Ovary (tissue), 9 donors: ENCODE results near the gene PSMG3. TPM values are rescaled to one million over a fixed set of nuclear protein-coding genes. Genes with fewer than 3 reads are reported as not detected.

ENCODE experiments used
- DNase-seq, 5 donors: peaks; one replicate each; pipeline ENCODE4 v3.0.0-alpha.2; 2019 to 2020
- H3K27ac ChIP-seq, 2 donors: fragments of 200-600 bp; one replicate each; pipeline versions ENCODE4 v1.5.1 to v1.8.0; 2019 to 2022
- H3K27me3 ChIP-seq: fragments of 200-600 bp; one replicate; pipeline ENCODE4 v1.8.0; 2022
- H3K36me3 ChIP-seq: fragments of 200-600 bp; sonication (generic); one replicate; pipeline ENCODE4 v1.5.1; 2019
- H3K4me1 ChIP-seq: one replicate; pipeline ENCODE4 v1.8.1; 2013; ENCODE audit warnings: mild to moderate bottlenecking, moderate library complexity; ENCODE audit not compliant: insufficient read depth
- H3K4me3 ChIP-seq: fragments of 200-600 bp; sonication (generic); one replicate; pipeline ENCODE4 v1.5.1; 2017
- H3K9me3 ChIP-seq, 2 donors: fragments of 200-600 bp in 1 of 2; sonication (generic) in 1 of 2; one replicate each; pipeline versions ENCODE4 v1.5.1 to v1.8.1; 2013 to 2019; ENCODE audit warnings: mild to moderate bottlenecking in 1 of 2, moderate library complexity in 1 of 2
- CTCF ChIP-seq, 3 donors: fragments of 450-650 bp in 2 of 3; fragments of 200-600 bp in 1 of 3; IDR thresholded peaks; one replicate each; pipeline versions ENCODE4 v1.5.1 to v1.8.0; 2016 to 2022; ENCODE audit warnings: antibody characterized with exemption in 3 of 3, mild to moderate bottlenecking in 1 of 3
- EP300 ChIP-seq: sonication (generic); formaldehyde crosslinking; IDR thresholded peaks from one replicate; pipeline ENCODE4 v1.6.1; 2017; ENCODE audit warnings: antibody characterized with exemption
- POLR2A ChIP-seq: fragments of 450-650 bp; IDR thresholded peaks from one replicate; pipeline ENCODE4 v1.6.1; 2017; ENCODE audit warnings: antibody characterized with exemption, mild to moderate bottlenecking, moderate library complexity
- WGBS, 3 donors: extraction: QIAGEN DNeasy Blood & Tissue Kit in 1 of 3; methylation state at CpG; one replicate each; pipeline versions ENCODE4 v1.1.5 to v1.1.7; 2013 to 2017; 5-methylcytosine and 5-hydroxymethylcytosine counted together
- intact Hi-C, 4 donors: fragments of 100-400 bp; cut with DNase I; formaldehyde crosslinking; loops; one replicate each; pipeline versions ENCODE4 v1.11.0 to v1.15.1; 2022 to 2023
- polyA plus RNA-seq, 2 donors: library from polyadenylated mRNA; stranded (reverse); fragments of 200-250 nt in 1 of 2; fragments of 350-450 nt in 1 of 2; fragmentation: Illumina TruSeq in 1 of 2; extraction: RNeasy Lipid Tissue Mini Kit (QIAGEN cat#74804) in 1 of 2; gene quantifications; one replicate each; pipeline ENCODE4 v1.2.3, GENCODE V29; 2013 to 2014
- total RNA-seq, 7 donors: library from RNA; depleted of rRNA in 2 of 7; stranded (reverse); fragments of >200 nt in 2 of 7; fragmentation: NEBNext Ultra II Directional in 3 of 7; extraction: Animal tissue kit (Norgen Biotek cat#: 25700) in 3 of 7; gene quantifications; one replicate each; pipeline versions ENCODE4 v1.1.0 to v1.2.4, GENCODE V29; 2016 to 2023
- donor health status: DM: no; HTN: no; CAD: no; lungs with moderate emphysema.
- donor health status: DM: no; HTN: no; CAD: no.
- donor health status: Bipolar disorder and iron deficiency.
- donor health status: DM: yes; HTN: yes; CAD: no.
- donor health status: DM: no; HTN: no; CAD: no.
- donor health status: DM: yes; HTN: yes; CAD: no.

PSMG3 gene
- total and polyA plus RNA-seq, 9 donors = 12.7 to 34.5 (median 18.6) TPM

DNA sequence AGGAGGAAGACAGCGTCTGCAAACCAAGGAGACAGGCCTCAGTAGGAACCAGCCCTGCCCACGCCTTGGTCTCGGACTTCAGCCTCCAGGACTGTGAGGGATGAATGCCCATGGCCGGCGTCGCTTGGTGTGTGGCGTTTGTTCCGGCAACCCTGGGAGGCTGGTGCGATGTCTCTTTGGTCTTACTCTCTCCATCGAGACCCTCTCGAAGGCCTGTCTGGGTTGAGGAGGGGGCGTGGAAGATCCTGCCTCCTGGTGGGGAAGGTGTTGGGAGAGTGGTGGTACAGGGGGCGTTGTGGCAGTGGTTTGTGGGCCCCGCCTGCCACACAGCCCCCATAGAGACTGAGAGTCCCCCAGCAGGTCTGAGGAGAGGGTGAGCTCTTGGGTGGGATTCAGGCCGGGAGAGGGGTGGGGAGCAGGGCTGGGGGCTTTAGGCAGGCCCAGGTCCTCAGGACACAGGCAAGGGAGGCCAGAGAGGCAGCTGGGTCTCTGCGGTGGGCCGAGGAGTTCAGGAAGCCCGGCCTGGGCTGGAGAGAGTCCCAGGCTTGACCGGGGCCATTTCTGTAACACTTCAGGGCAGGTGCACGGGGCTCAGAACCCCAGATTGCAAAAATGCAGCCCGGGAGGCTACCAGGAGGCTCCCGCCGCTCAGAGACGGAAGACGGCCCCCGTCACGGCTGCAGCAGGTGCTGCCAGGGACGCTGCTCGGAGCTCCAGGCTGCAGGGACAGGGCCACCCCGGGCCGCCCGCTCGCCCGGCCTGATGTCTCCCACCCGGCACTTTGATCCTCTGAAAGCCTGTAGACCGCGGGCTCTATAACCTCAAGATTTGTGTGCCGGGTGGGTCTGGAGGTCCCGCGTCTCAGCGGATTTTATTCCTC lies 33.8 kb upstream of the PSMG3 start:
- no peak for DNase-seq
- TF ChIP-seq EP300 = no peak
- TF ChIP-seq CTCF (IDR thresholded peaks at IDR 0.05) = no peak
- TF ChIP-seq POLR2A = no peak
- no peaks in the 10 kb centered on the region for H3K9me3 ChIP-seq
- H3K36me3 ChIP-seq = no peaks in the 10 kb centered on the region
- no peaks in the 10 kb centered on the region for H3K4me1 ChIP-seq
- H3K27me3 ChIP-seq = no peaks in the 10 kb centered on the region
- intact Hi-C loops = loop anchor here in 1 of 4 donors (10.0 kb wide), 1 partner anchor 339 kb away; no protein-coding TSS in a partner anchor
- no peak overlapping the region for H3K4me3 ChIP-seq
- no peak overlapping the region for H3K27ac ChIP-seq
- 55 to 70% (median 56%) methylated on average over 41 of the region's 41 CpGs for WGBS, 3 donors

DNA sequence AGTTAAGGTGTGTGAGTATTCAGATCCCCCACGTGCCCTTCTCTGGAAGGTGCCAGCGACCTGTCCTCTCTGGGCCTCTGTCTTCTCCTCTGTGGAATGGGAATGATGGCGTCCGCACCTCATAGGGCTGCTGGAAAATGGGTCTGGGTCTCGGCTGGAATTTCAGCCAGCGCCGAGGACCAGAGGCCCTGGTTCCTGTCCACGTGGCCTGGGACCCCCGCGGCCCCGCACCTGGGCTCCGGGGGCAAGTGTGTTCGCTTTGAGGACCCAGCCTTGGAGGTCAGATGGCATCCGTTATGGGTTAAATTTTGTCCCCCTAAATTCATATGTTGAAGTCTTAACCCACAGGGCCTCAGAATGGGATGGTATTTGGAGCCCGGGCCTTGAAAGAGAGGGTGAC lies 32.6 kb upstream of the PSMG3 start:
- Histone ChIP-seq H3K9me3 (no peaks in the 10 kb centered on the region), H3K27ac (no peak overlapping the region), H3K36me3 (no peaks in the 10 kb centered on the region), H3K4me3 (no peak overlapping the region), H3K27me3 (no peaks in the 10 kb centered on the region), H3K4me1 (no peaks in the 10 kb centered on the region)
- intact Hi-C loops = loop anchor here in 1 of 4 donors (10.0 kb wide), 1 partner anchor 338 kb away; no protein-coding TSS in a partner anchor
- TF ChIP-seq POLR2A = no peak
- TF ChIP-seq EP300 = no peak
- DNase-seq = no peak
- 85 to 93% (median 91%) methylated on average over 15 of the region's 15 CpGs for WGBS, 3 donors

DNA sequence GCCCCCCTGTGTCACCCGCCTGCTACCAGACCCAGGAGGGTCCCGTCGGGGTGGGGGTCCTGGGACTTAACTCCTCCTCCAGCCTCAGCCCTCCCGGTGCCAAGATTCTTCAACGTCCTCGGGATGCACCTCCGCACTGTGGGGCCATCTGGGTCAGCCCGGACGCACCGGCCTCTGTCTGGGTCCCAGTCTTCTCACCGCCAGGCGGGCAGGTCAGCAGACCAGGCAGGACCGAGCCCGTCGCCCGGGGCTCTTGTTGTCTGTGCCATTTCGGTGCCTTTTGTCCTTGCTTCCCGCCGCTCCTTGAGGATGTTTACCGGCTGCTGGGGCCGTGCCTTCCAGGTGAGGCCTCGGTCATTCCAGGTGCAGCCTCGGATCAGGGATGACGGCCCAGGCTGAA lies 32.1 kb upstream of the PSMG3 start:
- H3K36me3 ChIP-seq = no peaks in the 10 kb centered on the region
- no peak overlapping the region for H3K4me3 ChIP-seq
- 70 to 77% (median 72%) methylated on average over 24 of the region's 24 CpGs for WGBS, 3 donors
- TF ChIP-seq EP300 (no peak), CTCF (IDR thresholded peaks at IDR 0.05) (no peak), POLR2A (no peak)
- H3K27me3 ChIP-seq = no peaks in the 10 kb centered on the region
- no peaks in the 10 kb centered on the region for H3K9me3 ChIP-seq
- H3K27ac ChIP-seq = no peak overlapping the region
- DNase-seq = no peak
- intact Hi-C loops = loop anchor here in 1 of 4 donors (10.0 kb wide), 1 partner anchor 337 kb away; no protein-coding TSS in a partner anchor
- H3K4me1 ChIP-seq = no peaks in the 10 kb centered on the region

DNA sequence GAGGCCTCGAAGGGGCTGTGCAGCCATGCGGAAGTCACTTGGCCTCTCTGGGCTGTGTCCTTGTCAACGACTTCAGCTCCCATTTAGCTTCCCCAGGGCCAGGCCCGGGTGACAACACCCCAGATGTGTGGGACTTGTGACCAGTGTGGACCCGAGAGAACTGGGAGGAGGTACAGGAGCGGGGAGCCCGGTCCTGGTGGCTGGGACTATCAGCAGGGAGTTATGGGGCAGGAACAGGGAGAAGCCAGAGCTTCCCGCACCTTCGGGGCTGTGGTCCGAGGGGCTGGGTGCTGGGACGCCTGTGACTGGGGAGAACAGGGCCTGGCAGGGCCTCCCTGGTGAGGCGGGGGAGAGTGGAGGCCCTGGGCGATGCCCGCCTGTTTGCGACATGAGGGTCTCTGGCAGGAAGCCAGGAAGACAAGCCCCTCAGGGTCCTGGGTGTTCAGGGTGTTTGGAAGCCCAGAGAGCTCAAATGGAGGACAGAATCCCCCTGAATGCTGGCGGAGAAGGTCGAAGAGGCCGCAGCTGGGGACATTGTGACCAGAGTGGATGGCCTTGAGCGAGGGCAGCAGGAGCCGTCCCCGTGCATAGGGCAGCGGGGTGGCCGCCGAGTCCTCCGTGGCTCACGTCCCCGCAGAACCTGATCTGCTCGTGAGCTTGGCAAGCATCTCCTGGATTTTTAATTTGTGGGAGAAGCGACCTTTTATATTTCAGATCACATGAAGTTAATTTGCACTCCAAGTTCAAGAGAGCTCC lies 30.0 kb upstream of the PSMG3 start:
- no peaks in the 10 kb centered on the region for H3K9me3 ChIP-seq
- no peaks in the 10 kb centered on the region for H3K27me3 ChIP-seq
- H3K27ac ChIP-seq = no peak overlapping the region
- DNase-seq = no peak
- H3K4me1 ChIP-seq = no peaks in the 10 kb centered on the region
- H3K4me3 ChIP-seq = no peak overlapping the region
- 60 to 78% (median 63%) methylated on average over 27 to 29 of the region's 29 CpGs for WGBS, 3 donors
- intact Hi-C loops = loop anchor here in 1 of 4 donors (10.0 kb wide), 1 partner anchor 335 kb away; no protein-coding TSS in a partner anchor
- TF ChIP-seq CTCF (IDR thresholded peaks at IDR 0.05) (no peak), POLR2A (no peak), EP300 (no peak)
- H3K36me3 ChIP-seq = no peaks in the 10 kb centered on the region
